D721Med (cell line): ENCODE data around the gene AADAC.
A peak's percentile ranks its signal among the peaks of the same experiment; 100 is the strongest.
"Not testable (repeated sequence)": the region's sequence is repeated elsewhere in the genome, so short reads cannot be mapped to it uniquely, and the experiment has no call there.

Experiments used
- DNase-seq: peaks from one replicate; pipeline ENCODE4 v3.0.0; 2011; ENCODE audit warnings: low spot score; ENCODE audit not compliant: insufficient read length
- FAIRE-seq: peaks from 2 replicates; lab custom pipeline; 2011; peaks lifted over from hg19 to GRCh38; lab: Jason Lieb, UNC
- CTCF ChIP-seq: IDR thresholded peaks from 2 replicates; pipeline ENCODE4 v1.5.1; 2012; ENCODE audit warnings: mild to moderate bottlenecking, control low read depth; ENCODE audit not compliant: insufficient read depth; ENCODE audit errors: missing control alignments

The AADAC gene

GRCh38 chr3:151837057-151837456 lies 23.1 kb downstream of the AADAC start:
- no peak for TF ChIP-seq CTCF
- FAIRE-seq = no peak
- no peak for DNase-seq

DNA sequence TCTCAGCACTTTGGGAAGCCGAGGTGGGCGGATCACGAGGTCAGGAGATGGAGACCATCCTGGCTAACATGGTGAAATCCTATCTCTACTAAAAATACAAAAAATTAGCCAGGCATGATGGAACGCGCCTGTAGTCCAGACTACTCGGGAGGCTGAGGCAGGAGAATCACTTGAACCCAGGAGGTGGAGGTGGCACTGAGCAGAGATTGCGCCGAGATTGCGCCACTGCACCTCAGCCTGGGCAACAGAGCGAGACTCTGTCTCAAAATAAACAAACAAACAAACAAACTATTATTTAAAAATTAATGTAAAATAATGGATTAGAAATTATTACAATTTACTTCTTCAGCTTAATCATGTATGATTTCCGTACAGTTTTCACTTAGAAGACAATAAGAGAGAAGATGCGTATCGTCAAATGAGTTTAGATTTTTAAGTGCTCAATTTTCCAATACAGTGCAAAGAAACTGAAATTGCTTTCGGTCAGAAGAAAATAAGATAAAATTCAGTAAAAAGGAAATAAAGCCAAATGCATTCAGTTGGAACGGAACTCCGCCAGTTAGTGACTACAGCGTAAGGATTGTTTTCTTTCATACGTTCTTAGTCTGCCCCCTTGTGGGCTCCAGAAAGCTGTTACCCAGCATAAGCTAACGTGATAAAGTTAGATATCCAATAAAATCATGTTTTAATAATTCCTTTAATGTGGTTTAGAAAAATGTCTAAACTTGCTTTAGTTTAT lies 24.8 kb downstream of the AADAC start:
- TF ChIP-seq CTCF = peak; percentile 92
- FAIRE-seq = no peak
- no peak for DNase-seq

- TF ChIP-seq CTCF = no peak
- FAIRE-seq (no peak), DNase-seq (no peak)
Measured at GRCh38 chr3:151839313-151839631, 25.4 kb downstream of the AADAC start.

DNA sequence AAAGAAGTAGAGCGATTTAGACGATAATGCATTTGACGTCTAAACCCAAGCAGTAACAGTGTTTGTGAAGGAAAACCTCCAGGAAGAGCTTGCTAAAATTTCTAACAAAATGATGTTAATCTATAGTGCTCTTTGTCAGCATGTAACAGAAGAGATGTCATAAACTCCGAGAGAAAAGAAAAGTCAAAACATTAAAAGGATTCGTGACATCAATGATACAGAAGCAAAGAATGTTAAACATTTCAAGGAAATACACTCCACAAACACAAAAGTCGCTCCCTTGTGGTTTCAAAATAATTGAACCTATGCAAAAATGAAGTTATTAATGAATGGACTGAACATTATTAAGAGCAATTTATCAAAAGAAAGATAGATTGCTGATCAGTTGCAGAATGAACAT lies 27.9 kb downstream of the AADAC start:
- no peak for DNase-seq
- no peak for TF ChIP-seq CTCF

DNA sequence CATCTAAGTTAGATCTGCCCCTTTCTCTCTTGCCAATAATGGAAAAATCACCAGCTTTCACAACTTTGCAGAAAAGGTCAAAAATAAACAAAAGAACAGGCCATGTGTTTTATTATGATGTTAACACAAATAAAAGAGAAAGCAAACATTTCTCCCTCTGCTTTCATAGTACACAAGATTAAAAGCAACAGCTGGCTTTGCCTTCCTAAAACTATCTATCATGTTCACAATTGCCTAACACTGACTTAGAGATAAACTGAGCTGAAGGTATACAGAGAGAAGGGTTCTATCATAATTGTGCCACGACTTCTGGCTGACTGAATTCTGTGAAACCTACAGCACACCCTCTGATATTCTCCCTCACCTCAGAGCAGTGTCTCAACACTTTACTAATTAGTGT lies 29.4 kb downstream of the AADAC start:
- no peak for FAIRE-seq
- TF ChIP-seq CTCF = no peak
- DNase-seq = no peak

More for the DNA sequence above, 27.9 kb downstream of the AADAC start:
- FAIRE-seq = no peak

GRCh38 chr3:151845306-151845905 lies 31.5 kb downstream of the AADAC start:
- FAIRE-seq = no peak
- TF ChIP-seq CTCF = no peak
- DNase-seq = no peak

DNA sequence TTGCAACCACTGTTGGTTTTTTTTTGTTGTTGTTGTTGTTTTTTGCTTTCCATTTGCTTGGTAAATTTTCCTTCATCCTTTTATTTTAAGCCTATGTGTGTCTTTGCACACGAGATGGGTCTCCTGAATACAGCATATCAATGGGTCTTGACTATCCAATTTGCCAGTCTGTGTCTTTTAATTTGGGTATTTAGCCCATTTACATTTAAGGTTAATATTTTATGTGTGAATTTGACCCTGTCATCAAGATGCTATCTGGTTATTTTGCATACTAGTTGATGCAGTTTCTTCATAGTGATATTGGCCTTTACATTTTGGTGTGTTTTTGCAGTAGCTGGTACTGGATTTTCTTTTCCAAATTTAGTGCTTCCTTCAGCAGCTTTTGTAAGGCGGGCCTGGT lies 36.1 kb downstream of the AADAC start:
- not testable (repeated sequence) for FAIRE-seq, DNase-seq
